Heart left ventricle (tissue), 16 donors: ENCODE measurements around the gene FAM216B. TPM values are rescaled to one million over a fixed set of nuclear protein-coding genes. Genes with fewer than 3 reads are reported as not detected.

Experiments
- ATAC-seq, 4 donors: fragments of 200-7000 bp; cut with Tn5 transposase; one replicate each; pipeline ENCODE4 v1.9.1; 2020 to 2022; ENCODE audit warnings: moderate library complexity in 4 of 4, mild to moderate bottlenecking in 3 of 4, moderate number of reproducible peaks in 1 of 4
- DNase-seq, 5 donors: peaks; one replicate each; pipeline ENCODE4 v3.0.0-alpha.2; 2020
- H3K27ac ChIP-seq, 12 donors: fragments of 200-600 bp; sonication (generic) in 4 of 12; one replicate each; pipeline versions ENCODE4 v1.5.0 to v1.8.0; 2016 to 2022; ENCODE audit warnings: mild to moderate bottlenecking in 2 of 12
- H3K27me3 ChIP-seq, 9 donors: fragments of 200-600 bp; sonication (generic) in 2 of 9; one replicate each; pipeline versions ENCODE4 v1.5.1 to v1.8.0; 2016 to 2022; ENCODE audit warnings: mild to moderate bottlenecking in 3 of 9
- H3K36me3 ChIP-seq, 9 donors: fragments of 200-600 bp; sonication (generic) in 2 of 9; one replicate each; pipeline versions ENCODE4 v1.5.0 to v1.8.0; 2018 to 2022; ENCODE audit warnings: mild to moderate bottlenecking in 2 of 9
- H3K4me1 ChIP-seq, 12 donors: fragments of 200-600 bp; sonication (generic) in 4 of 12; one replicate each; pipeline versions ENCODE4 v1.5.0 to v1.8.0; 2016 to 2022; ENCODE audit warnings: mild to moderate bottlenecking in 3 of 12
- H3K4me3 ChIP-seq, 12 donors: fragments of 200-600 bp; sonication (generic) in 4 of 12; one replicate each; pipeline versions ENCODE4 v1.5.0 to v1.8.0; 2017 to 2022; ENCODE audit warnings: mild to moderate bottlenecking in 9 of 12, moderate library complexity in 4 of 12
- H3K9me3 ChIP-seq, 12 donors: fragments of 200-600 bp; sonication (generic) in 4 of 12; one replicate each; pipeline versions ENCODE4 v1.5.0 to v1.8.0; 2016 to 2022; ENCODE audit warnings: mild to moderate bottlenecking in 1 of 12
- POLR2A ChIP-seq, 2 donors: fragments of 450-650 bp; IDR thresholded peaks; one replicate each; pipeline ENCODE4 v1.6.1; 2017; ENCODE audit warnings: antibody characterized with exemption in 2 of 2, mild to moderate bottlenecking in 2 of 2, moderate library complexity in 2 of 2
- WGBS, 4 donors: extraction: QIAGEN DNeasy Blood & Tissue Kit in 2 of 4; methylation state at CpG; one replicate each; pipeline versions ENCODE4 v1.1.5 to v1.1.7; 2013 to 2018; 5-methylcytosine and 5-hydroxymethylcytosine counted together
- intact Hi-C, 10 donors: fragments of 100-400 bp; cut with DNase I; formaldehyde crosslinking; loops; one replicate each; pipeline versions ENCODE4 v1.11.1 to v1.14.2; 2022
- polyA plus RNA-seq, 2 donors: library from polyadenylated mRNA; stranded (reverse); fragments of 200-250 nt; gene quantifications; one replicate each; pipeline ENCODE4 v1.2.3, GENCODE V29; 2013
- total RNA-seq, 9 donors: library from RNA; depleted of rRNA in 2 of 9; stranded (reverse); fragments of >200 nt in 2 of 9; fragmentation: NEBNext Ultra II Directional in 3 of 9; extraction: Animal tissue kit (Norgen Biotek cat#: 25700) in 3 of 9; gene quantifications; one replicate each; pipeline versions ENCODE4 v1.1.0 to v1.2.4, GENCODE V29; 2016 to 2023
- TF ChIP-seq, protein P1 (sequence below), 12 donors: fragments of 200-600 bp; sonication (generic) in 4 of 12; IDR thresholded peaks; one replicate each; pipeline versions ENCODE4 v1.5.0 to v1.8.0; 2018 to 2022; ENCODE audit warnings: antibody characterized with exemption in 12 of 12, mild to moderate bottlenecking in 5 of 12
- donor health status: ischemic (EF 13 %, LVEDD 7.1; RV severe dilation, severe dysfunction).
- donor health status: healthy with polysubstance abuse.
- donor health status: DM: no; HTN: yes; CAD: no.
- donor health status: DM: no; HTN: no; CAD: no.
- donor health status: ischemic (EF 25% LVEDD 6.9; RV normal size, moderate dysfunction).
- donor health status: ischemic (EF 25% LVEDD 5.7; RV mildly dilated, moderate dysfunction).
- donor health status: healthy.
- donor health status: DM: yes; HTN: yes; CAD: no.
- donor health status: ischemic (EF 35%, LVEDD 5.7; RV mildly dilated, moderate dysfunction).
- donor health status: nonischemic (EF 11% LVEDD 7.7; RV severe dilation, severe dysfunction).
- donor health status: DM: yes; HTN: yes; CAD: no.
- donor health status: PGD.
- donor health status: ischemic (EF 29% LVEDD 5.4; RV normal size, mild dysfunction).
- donor health status: nonischemic (EF 23%, LVEDD 6.1; RV moderate dilation, normal function).

Gene FAM216B
- total and polyA plus RNA-seq, 11 donors, result 0.07 to 1.3 (median 0.67) TPM

GRCh38 chr13:42796747-42797356, 15.5 kb downstream of the FAM216B start:
- TF ChIP-seq, protein P1, sequence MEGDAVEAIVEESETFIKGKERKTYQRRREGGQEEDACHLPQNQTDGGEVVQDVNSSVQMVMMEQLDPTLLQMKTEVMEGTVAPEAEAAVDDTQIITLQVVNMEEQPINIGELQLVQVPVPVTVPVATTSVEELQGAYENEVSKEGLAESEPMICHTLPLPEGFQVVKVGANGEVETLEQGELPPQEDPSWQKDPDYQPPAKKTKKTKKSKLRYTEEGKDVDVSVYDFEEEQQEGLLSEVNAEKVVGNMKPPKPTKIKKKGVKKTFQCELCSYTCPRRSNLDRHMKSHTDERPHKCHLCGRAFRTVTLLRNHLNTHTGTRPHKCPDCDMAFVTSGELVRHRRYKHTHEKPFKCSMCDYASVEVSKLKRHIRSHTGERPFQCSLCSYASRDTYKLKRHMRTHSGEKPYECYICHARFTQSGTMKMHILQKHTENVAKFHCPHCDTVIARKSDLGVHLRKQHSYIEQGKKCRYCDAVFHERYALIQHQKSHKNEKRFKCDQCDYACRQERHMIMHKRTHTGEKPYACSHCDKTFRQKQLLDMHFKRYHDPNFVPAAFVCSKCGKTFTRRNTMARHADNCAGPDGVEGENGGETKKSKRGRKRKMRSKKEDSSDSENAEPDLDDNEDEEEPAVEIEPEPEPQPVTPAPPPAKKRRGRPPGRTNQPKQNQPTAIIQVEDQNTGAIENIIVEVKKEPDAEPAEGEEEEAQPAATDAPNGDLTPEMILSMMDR (IDR thresholded peaks at IDR 0.05), result no peak
- no peak for TF ChIP-seq POLR2A (IDR thresholded peaks at IDR 0.05)
- 74 to 80% (median 78%) methylated on average over 7 of the region's 7 CpGs for WGBS, 4 donors

DNA sequence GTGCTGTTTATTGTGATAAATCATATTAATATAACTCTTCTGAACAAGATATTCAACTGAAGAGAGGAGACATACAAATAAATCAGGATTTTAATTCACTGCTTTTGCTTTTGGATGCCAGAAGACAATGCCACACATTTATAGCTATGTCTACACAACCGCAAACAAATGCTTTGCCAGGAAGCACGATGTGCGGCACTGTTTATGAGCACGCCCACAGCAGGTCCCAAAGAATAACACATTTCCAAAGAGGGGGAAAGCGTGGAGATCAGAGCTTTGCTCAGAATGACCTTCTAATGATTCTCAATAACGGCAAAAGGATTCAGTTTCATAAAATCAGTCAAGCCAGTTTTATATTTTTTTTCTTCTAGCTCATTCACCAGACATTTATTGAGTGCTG, 16.7 kb downstream of the FAM216B start:
- WGBS, 4 donors, result 63 to 76% (median 70%) methylated on average over 6 of the region's 6 CpGs

More at GRCh38 chr13:42796747-42797356, 15.5 kb downstream of the FAM216B start:
- DNase-seq (no peak), ATAC-seq (no peak)
- no peak overlapping the region for H3K27ac ChIP-seq
- peaks cover 0 to 3% (median 0%) of the 10 kb centered on the region in 9 donors for H3K27me3 ChIP-seq
- no peaks in the 10 kb centered on the region for H3K36me3 ChIP-seq
- H3K4me3 ChIP-seq, result no peak overlapping the region
- no peaks in the 10 kb centered on the region for H3K4me1 ChIP-seq
- intact Hi-C loops, result no loop called here
- H3K9me3 ChIP-seq, result peaks cover 0 to 3% (median 0%) of the 10 kb centered on the region in 12 donors

GRCh38 chr13:42800109-42800643, 18.8 kb downstream of the FAM216B start:
- H3K36me3 ChIP-seq, result no peaks in the 10 kb centered on the region
- H3K27ac ChIP-seq, result no peak overlapping the region
- no peak for DNase-seq
- peaks cover 0 to 3% (median 0%) of the 10 kb centered on the region in 9 donors for H3K27me3 ChIP-seq
- 61 to 68% (median 66%) methylated on average over 5 of the region's 5 CpGs for WGBS, 4 donors
- no peak for ATAC-seq
- TF ChIP-seq POLR2A (IDR thresholded peaks at IDR 0.05), result no peak
- TF ChIP-seq, protein P1 (IDR thresholded peaks at IDR 0.05), result no peak
- H3K9me3 ChIP-seq, result peaks cover 0 to 3% (median 0%) of the 10 kb centered on the region in 12 donors
- intact Hi-C loops, result no loop called here
- peaks cover 0 to 11% (median 0%) of the 10 kb centered on the region in 12 donors for H3K4me1 ChIP-seq
- H3K4me3 ChIP-seq, result no peak overlapping the region

More for the DNA sequence above, 16.7 kb downstream of the FAM216B start:
- TF ChIP-seq, protein P1 (IDR thresholded peaks at IDR 0.05), result no peak
- TF ChIP-seq POLR2A (IDR thresholded peaks at IDR 0.05), result no peak
- intact Hi-C loops, result no loop called here
- H3K4me3 ChIP-seq, result no peak overlapping the region
- peaks cover 0 to 3% (median 0%) of the 10 kb centered on the region in 9 donors for H3K27me3 ChIP-seq
- ATAC-seq, result no peak
- no peaks in the 10 kb centered on the region for H3K4me1 ChIP-seq
- no peak for DNase-seq
- no peaks in the 10 kb centered on the region for H3K36me3 ChIP-seq
- H3K27ac ChIP-seq, result no peak overlapping the region
- H3K9me3 ChIP-seq, result peaks cover 0 to 3% (median 0%) of the 10 kb centered on the region in 12 donors

GRCh38 chr13:42803563-42804204, 22.3 kb downstream of the FAM216B start:
- DNase-seq, result no peak
- Histone ChIP-seq H3K4me1 (peaks cover 0 to 11% (median 0%) of the 10 kb centered on the region in 12 donors), H3K27ac (no peak overlapping the region), H3K9me3 (peaks cover 0 to 3% (median 0%) of the 10 kb centered on the region in 12 donors), H3K4me3 (no peak overlapping the region), H3K27me3 (peaks cover 0 to 3% (median 0%) of the 10 kb centered on the region in 9 donors), H3K36me3 (no peaks in the 10 kb centered on the region)
- intact Hi-C loops, result no loop called here
- TF ChIP-seq POLR2A (IDR thresholded peaks at IDR 0.05), result no peak
- TF ChIP-seq, protein P1 (IDR thresholded peaks at IDR 0.05), result no peak
- no peak for ATAC-seq
- WGBS, 4 donors, result 73 to 79% (median 77%) methylated on average over 2 of the region's 2 CpGs
